K562 (cell line): ENCODE results near the gene MRPL58. TPM values are rescaled to one million over a fixed set of nuclear protein-coding genes. Genes with fewer than 3 reads are reported as not detected.
A peak's percentile ranks its signal among the peaks of the same experiment; 100 is the strongest.

Source experiments
- ARID1B ChIP-seq: fragments of 450-650 bp; IDR thresholded peaks from 2 replicates; pipeline ENCODE4 v1.6.1; 2016; ENCODE audit warnings: antibody characterized with exemption, mild to moderate bottlenecking, inconsistent platforms
- ATF3 ChIP-seq, 2 experiments: fragments of 450-650 bp in 1 of 2; sonication (generic) in 1 of 2; formaldehyde crosslinking in 1 of 2; IDR thresholded peaks in 1 of 2; conservative IDR thresholded peaks in 1 of 2; 2 replicates each; pipeline versions ENCODE4 v1.6.1 to v1.8.1; 2016 to 2023; ENCODE audit warnings: mild to moderate bottlenecking in 2 of 2, moderate library complexity in 2 of 2, inconsistent platforms in 1 of 2, missing genetic modification reagents in 1 of 2
- BACH1 ChIP-seq: fragments of 200-800 bp; sonication (Bioruptor generic); IDR thresholded peaks from 2 replicates; pipeline ENCODE4 v1.6.1; 2016; ENCODE audit warnings: missing genetic modification characterization, missing compliant biosample characterization
- BCL6 ChIP-seq: fragments of 250-450 bp; sonication (Bioruptor Pico); IDR thresholded peaks from 2 replicates; pipeline ENCODE4 v1.4.0; 2020
- BHLHE40 ChIP-seq: IDR thresholded peaks from 2 replicates; pipeline ENCODE4 v1.6.1; 2011; ENCODE audit warnings: low read length, improper control_type of control experiment
- CHD1 ChIP-seq: fragments of 200-600 bp; sonication (generic); IDR thresholded peaks from one replicate; pipeline ENCODE4 v1.6.1; 2012; ENCODE audit warnings: mild to moderate bottlenecking, moderate library complexity, low read length, inconsistent platforms
- CTCFL ChIP-seq: IDR thresholded peaks from 2 replicates; pipeline ENCODE4 v1.6.1; 2011; ENCODE audit warnings: borderline replicate concordance, low read depth, mild to moderate bottlenecking, moderate library complexity, low read length; ENCODE audit not compliant: insufficient read depth, poor library complexity, severe bottlenecking
- DMBX1 ChIP-seq: fragments of 250-450 bp; sonication (Bioruptor Pico); IDR thresholded peaks from 2 replicates; pipeline ENCODE4 v1.8.0; 2022; ENCODE audit warnings: inconsistent platforms, mild to moderate bottlenecking, moderate library complexity, borderline replicate concordance
- ELK3 ChIP-seq: fragments of 450-650 bp; formaldehyde crosslinking; IDR thresholded peaks from 2 replicates; pipeline ENCODE4 v1.4.0; 2020; ENCODE audit warnings: mild to moderate bottlenecking
- HDAC1 ChIP-seq, 2 experiments: fragments of 450-650 bp; IDR thresholded peaks; 2 replicates each; pipeline ENCODE4 v1.6.1; 2016 to 2017; ENCODE audit warnings: inconsistent platforms in 1 of 2, mild to moderate bottlenecking in 1 of 2, moderate library complexity in 1 of 2
- IFI16 ChIP-seq: fragments of 250-450 bp; sonication (Bioruptor Pico); IDR thresholded peaks from 2 replicates; pipeline ENCODE4 v2.1.2; 2022; ENCODE audit warnings: mild to moderate bottlenecking, inconsistent platforms
- KDM4B ChIP-seq, 2 experiments: fragments of 450-650 bp in 1 of 2; sonication (generic) in 1 of 2; IDR thresholded peaks; 2 replicates each; pipeline ENCODE4 v1.6.1; 2016 to 2017; ENCODE audit warnings: borderline replicate concordance in 2 of 2, antibody characterized with exemption in 1 of 2, low read depth in 1 of 2, mild to moderate bottlenecking in 1 of 2
- MLX ChIP-seq, 2 experiments: fragments of 450-650 bp in 1 of 2; sonication (generic) in 1 of 2; formaldehyde crosslinking; conservative IDR thresholded peaks; 2 replicates each; pipeline versions ENCODE4 v1.4.0 to v1.8.1; 2020 to 2022; ENCODE audit warnings: mild to moderate bottlenecking in 1 of 2, missing genetic modification reagents in 1 of 2
- POU5F1 ChIP-seq: fragments of 150-350 bp; IDR thresholded peaks from 2 replicates; pipeline ENCODE4 v1.6.1; 2014; ENCODE audit warnings: borderline replicate concordance, low read length, low read depth, mild to moderate bottlenecking; ENCODE audit not compliant: partially characterized antibody
- SRSF9 ChIP-seq: fragments of 200-400 bp; formaldehyde crosslinking; IDR thresholded peaks from 2 replicates; pipeline ENCODE4 v1.6.1; 2017; ENCODE audit warnings: low read depth, low read length, borderline replicate concordance
- TGIF2 ChIP-seq: sonication (generic); formaldehyde crosslinking; IDR thresholded peaks from 2 replicates; pipeline ENCODE4 v1.8.1; 2022; ENCODE audit warnings: mild to moderate bottlenecking, missing genetic modification reagents, moderate library complexity
- ZFP1 ChIP-seq: fragments of 450-650 bp; formaldehyde crosslinking; IDR thresholded peaks from 2 replicates; pipeline ENCODE4 v1.4.0; 2020; ENCODE audit warnings: mild to moderate bottlenecking, mixed read lengths
- ZNF239 ChIP-seq: fragments of 250-450 bp; sonication (Bioruptor Pico); IDR thresholded peaks from 2 replicates; pipeline ENCODE4 v1.4.0; 2020; ENCODE audit warnings: mild to moderate bottlenecking
- ZNF280A ChIP-seq: fragments of 450-650 bp; IDR thresholded peaks from 2 replicates; pipeline ENCODE4 v1.6.1; 2018; ENCODE audit warnings: mild to moderate bottlenecking, low read depth; ENCODE audit not compliant: partially characterized antibody
- ZNF316 ChIP-seq: fragments of 450-650 bp; IDR thresholded peaks from 2 replicates; pipeline ENCODE4 v1.6.1; 2016
- polyA plus RNA-seq, 8 experiments: library from polyadenylated mRNA; depleted of rRNA in 4 of 8; stranded (reverse) in 5 of 8; unstranded in 3 of 8; fragments of >200 nt; fragmentation: Nextera tagmentation in 2 of 8; fragmentation: Illumina TruSeq in 1 of 8; extraction: Ambion mirVana in 2 of 8; extraction: Trizol in 1 of 8; gene quantifications; 2 replicates each; pipeline versions ENCODE4 v1.2.1 to v1.2.3, GENCODE V29; 2011 to 2014; ENCODE audit warnings: inconsistent platforms in 1 of 8, missing spikeins in 1 of 8
- total RNA-seq, 7 experiments: library from RNA; depleted of rRNA in 6 of 7; stranded (reverse); fragments of >200 nt in 6 of 7; fragmentation: Illumina TruSeq in 2 of 7; extraction: Trizol in 2 of 7; gene quantifications; 2 replicates each; pipeline versions ENCODE4 v1.2.1 to v1.2.3, GENCODE V29; 2011 to 2021; ENCODE audit warnings: low replicate concordance in 1 of 7

Gene MRPL58
- total and polyA plus RNA-seq, 9 of the 15 experiments (the other 6 are each of a cell fraction or from before 2014, with no cell fraction given) = 30.8 to 107 (median 72.4) TPM

GRCh38 chr17:75046407-75047289 is 34.2 kb downstream of the MRPL58 start, which contains the start of the genes ATP5PD and KCTD2 (continued):
- TF ChIP-seq CTCFL (no peak), BCL6 (CRISPR knock-in tag) (no peak), ZNF239 (CRISPR knock-in tag) (no peak), TGIF2 (CRISPR knock-in tag) (no peak), ZFP1 (CRISPR knock-in tag) (no peak), CHD1 (peak; percentile 59), ATF3 (IDR thresholded peaks at IDR 0.05) (no peak), ATF3 (CRISPR knock-in tag; conservative IDR thresholded peaks at IDR 0.05) (0 out of 2 replicates have a peak, but pooled peaks have one; percentile 24), KDM4B (IDR thresholded peaks at IDR 0.05; ENCODE audit: borderline replicate concordance in 2 of 2, low read depth in 1 of 2) (no peak; a peak in 1 of 4 replicates), SRSF9 (no peak), ZNF316 (no peak), ZNF280A (no peak), IFI16 (CRISPR knock-in tag) (no peak), BHLHE40 (peak; percentile 78), ELK3 (CRISPR knock-in tag) (no peak), HDAC1 (IDR thresholded peaks at IDR 0.05) (peak in 1 of 2 experiments; percentile 85; a peak in 2 of 4 replicates), BACH1 (tag) (no peak), DMBX1 (CRISPR knock-in tag) (no peak), MLX (CRISPR knock-in tag; conservative IDR thresholded peaks at IDR 0.05) (0 out of 4 replicates have a peak, but pooled peaks of 1 of the 2 experiments have one; percentile 32), POU5F1 (no peak), ARID1B (no peak)
